Erythroblast (primary cell): ENCODE results near the gene DNAI2.

Source experiments
- GATA1 ChIP-seq: IDR thresholded peaks from 2 replicates; pipeline ENCODE4 v1.6.1; 2011; ENCODE audit warnings: low read depth, mild to moderate bottlenecking, control low read depth, low read length, moderate library complexity
- POLR2A ChIP-seq: IDR thresholded peaks from 2 replicates; pipeline ENCODE4 v1.6.1; 2011; ENCODE audit warnings: mild to moderate bottlenecking, low read length

GRCh38 chr17:74239172-74239571 lies 34.9 kb upstream of the DNAI2 start:
- TF ChIP-seq POLR2A, result no peak
- TF ChIP-seq GATA1, result no peak
